Activated CD4-positive, alpha-beta T cell treated with anti-CD3 and anti-CD28 coated beads for 24 hours (primary cell): ENCODE data around the gene LIN9.

Experiments used
- DNase-seq, 2 donors: peaks; one replicate each; pipeline ENCODE4 v3.0.0-alpha.2; 2020; ENCODE audit warnings: low read depth in 2 of 2

The LIN9 gene

GRCh38 chr1:226320930-226321329, 12.0 kb upstream of the LIN9 start:
- no peak for DNase-seq

- DNase-seq, result no peak
Measured at GRCh38 chr1:226318471-226318870, 9.5 kb upstream of the LIN9 start.

DNA sequence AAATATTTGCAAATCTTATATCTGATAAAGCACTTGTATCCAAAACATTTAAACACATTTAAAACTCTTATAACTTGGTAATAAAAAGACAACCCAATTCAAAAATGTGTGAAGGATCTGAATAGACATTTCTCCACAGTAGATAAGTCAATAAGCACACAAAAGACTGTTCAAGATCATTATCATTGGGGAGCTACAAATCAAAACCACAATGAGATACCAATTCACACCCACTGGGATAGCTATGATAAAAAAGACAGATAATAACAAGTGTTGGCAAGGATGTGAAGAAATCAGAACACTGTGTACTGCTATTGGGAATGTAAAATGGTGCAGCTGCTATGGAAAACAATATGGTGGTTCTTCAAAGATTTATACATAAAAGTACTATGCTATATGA, 5.1 kb upstream of the LIN9 start:
- DNase-seq, result no peak

- no peak for DNase-seq
Measured at GRCh38 chr1:226312065-226312464, 3.1 kb upstream of the LIN9 start.

- DNase-seq, result no peak
Measured at GRCh38 chr1:226311376-226311775, 2.4 kb upstream of the LIN9 start.

DNA sequence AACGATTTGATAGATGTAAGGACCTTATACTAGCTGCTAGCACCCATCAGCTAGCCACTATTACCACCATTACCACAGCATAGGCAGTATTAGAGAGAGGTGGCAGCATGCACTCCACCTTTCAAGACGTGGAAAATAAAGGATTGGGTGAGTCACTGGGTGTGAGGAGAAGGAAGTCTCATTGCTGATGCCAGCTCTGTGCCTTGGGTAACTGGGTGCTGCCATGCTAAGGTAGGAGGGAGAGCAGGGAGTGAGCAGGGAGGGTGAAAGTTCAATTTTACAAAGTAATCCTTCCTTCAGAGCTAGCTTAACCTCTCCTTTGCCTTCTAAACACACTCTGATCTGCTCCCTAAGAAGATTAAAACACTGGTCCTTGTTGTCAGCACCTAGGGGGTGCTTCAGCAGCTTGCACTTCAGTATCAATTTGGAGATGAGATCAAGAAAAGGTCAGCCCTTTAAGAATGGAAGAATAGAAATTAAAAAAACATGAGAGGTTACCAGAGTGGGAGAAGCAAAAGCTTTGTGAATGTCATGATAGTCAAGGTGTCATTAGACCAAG, 1.8 kb upstream of the LIN9 start:
- DNase-seq, result no peak

GRCh38 chr1:226310245-226310540, 1.2 kb upstream of the LIN9 start:
- DNase-seq, result no peak

DNA sequence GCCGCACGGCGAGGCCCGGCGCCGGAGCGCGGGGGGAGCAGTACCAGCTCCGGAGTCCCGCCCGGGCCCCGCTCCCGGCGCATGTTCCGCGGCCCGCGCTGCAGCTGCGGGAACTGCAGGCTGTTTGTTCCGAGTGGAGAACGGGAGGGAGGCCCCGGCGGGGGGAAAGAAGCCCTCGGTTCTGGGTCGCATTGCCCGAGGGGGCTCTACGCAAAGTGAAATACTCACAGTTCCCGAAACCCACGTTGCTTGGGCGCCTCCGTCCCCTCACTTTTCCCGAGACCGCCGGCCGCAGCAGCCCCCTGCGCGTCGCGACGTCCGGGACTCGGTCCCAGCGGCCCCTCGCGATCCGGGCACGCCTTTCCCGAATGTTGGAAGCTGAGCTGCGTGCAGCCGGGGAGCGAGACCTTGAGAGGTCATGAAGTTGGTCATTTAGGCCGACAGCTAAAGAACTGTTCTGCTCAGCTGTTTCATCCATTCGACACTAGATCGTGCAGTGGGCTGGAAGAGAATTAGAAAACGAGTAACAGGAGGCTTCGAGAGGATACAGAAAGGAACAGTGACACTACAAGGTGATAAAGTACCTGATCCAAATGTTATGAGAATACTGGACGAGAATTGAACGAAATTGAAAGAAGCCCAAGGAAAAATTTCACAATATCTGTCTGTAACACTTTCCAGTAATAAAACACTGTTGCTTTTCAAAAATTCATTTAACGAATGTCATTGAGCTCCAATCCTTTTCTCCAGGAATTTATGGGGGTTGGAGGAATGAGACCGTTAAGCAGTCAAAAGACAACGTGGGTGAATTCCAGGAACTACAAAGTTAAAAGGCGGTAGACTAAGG, 657 bp upstream of the LIN9 start:
- peak in 1 of 2 donors; percentile 29 for DNase-seq

DNA sequence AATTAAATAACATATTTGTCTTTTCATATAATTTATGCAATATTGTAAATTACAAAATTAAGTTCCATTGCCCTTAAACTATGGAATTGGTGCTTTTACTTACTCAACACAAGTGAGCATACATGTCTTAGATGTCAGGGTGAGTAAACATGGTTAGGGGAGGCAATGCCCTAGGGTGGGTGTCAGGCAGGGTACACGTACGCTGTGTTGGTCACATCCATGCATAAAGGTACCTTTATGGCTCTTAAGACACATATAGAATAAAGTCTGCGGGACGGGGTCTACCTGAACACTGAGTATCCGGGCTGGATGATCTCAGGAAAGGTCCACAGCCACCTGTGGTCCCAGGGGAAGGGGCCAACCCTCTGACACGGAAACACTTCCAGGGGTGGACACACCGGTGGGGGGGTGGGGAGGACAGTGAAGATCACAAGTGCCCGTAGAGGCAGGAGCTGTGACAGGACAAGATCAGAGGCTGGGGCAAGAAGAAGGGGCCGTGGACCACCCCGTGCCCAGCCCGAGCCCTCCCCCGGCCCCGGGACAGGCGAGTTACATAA, 720 bp downstream of the LIN9 start:
- peak; percentile 11 to 22 for DNase-seq

- DNase-seq, result no peak
Measured at GRCh38 chr1:226306425-226306824, 2.5 kb downstream of the LIN9 start.

DNA sequence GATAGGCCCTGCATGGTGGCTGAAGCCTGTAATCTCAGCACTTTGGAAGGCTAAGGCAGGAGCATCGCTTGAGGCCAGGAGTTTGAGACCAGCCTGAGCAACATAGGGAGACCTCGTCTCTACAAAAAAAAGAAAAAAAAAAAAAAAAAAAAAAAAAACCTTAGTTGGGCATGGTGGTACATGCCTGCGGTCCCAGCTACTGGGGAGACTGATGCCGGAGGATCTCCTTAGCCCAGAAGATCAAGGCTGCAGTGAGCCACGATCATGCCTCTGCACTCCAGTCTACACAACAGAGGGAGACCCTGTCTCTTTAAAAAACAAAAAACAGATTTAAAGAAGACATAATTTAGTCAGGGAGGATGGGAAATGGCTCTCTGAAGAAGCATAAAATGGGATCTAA, 3.8 kb downstream of the LIN9 start:
- DNase-seq, result no peak

DNA sequence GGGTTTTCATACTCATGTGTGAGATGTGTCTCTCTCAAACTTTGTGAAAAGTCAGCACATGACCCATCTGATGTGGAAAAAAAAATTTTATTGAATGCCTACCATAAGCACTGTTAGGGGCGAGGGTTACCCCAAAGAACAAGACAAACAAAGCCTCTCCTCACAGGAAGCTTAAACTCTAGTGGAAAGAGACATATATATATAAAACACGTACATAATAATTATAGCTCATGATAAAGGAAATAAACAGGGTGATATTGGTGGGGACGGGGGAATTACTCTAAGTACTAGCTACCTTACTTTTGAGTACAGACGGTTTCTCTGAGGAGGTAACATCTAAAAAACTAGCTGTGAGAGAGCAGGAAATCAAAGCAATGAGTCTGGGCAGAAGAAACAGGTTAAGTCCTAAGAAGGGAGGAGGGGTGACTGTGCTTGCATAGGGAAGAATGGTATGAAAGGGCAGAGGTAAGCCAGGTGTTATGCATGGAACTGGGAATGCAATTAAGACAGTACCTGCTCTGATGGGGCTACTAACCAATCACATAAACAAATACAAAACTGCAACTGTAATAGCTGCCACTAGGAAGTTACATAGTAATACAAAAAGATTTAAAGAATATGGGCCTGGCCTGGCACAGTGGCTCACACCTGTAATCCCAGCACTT, 4.5 kb downstream of the LIN9 start:
- DNase-seq, result no peak

GRCh38 chr1:226302731-226303130, 6.2 kb downstream of the LIN9 start:
- DNase-seq, result no peak

DNA sequence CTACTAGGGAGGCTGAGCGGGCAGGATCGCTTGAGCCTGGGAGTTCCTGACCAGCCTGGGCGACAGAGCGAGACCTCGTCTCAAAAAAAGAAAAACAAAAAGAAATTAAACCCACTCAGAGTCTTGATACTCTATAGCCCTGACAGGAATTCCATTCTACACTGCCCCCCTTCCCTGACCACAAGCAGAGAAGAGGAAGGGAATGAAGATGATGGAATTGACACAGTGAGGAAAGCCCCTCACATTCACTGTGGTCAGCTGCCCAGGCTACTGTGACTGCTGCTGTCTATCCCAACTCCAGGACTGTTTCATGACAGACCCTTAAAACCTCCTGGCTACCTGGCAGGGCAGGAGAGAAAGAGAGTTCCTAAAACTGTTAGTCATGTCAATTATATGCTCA, 12.1 kb downstream of the LIN9 start:
- no peak for DNase-seq

DNA sequence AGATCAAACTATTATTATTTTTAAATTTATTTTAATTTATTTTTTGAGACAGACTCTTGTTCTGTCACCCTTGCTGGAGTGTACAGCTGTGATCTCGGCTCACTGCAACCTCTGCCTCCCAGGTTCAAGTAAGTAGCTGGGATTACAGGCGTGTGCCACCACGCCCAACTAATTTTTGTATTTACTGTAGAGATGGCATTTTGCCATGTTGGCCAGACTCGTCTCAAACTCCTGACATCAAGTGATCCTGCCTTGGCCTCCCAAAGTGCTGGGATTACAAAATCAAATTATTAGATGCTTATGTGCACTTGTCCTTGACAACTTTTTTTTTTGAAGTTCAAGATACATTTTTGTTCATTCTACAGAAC, 15.4 kb downstream of the LIN9 start:
- no peak for DNase-seq

DNA sequence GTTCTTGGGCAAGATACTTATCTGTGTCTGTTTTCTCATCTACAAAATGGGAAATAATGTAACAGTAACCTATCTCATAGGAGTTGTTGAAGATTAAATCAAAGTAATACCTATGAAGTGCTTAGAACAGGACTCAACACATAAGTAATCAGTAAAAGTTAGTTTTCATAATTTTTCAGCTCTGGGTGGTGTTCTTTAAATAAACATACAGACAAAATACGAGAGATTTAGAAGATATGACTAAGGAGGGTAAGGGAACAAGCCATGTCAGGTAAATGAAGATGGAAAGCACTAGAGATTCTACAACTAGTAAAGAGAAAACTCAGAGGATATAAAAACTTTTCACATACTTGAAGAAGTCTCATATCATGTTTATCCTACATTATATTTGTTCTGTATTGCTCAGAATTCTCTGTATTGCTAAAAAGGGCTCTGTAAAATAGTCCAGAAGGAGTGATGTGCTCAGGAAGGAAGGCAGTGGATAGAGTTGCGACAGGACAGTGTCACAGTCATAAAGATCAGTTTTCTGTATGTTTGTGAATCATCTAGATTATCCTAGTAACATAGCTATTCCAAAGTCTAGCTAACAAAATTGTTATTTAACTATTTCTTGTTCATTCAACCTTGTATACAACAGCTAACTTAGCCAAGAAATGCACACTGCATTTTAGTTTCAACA, 16.0 kb downstream of the LIN9 start:
- no peak for DNase-seq

DNA sequence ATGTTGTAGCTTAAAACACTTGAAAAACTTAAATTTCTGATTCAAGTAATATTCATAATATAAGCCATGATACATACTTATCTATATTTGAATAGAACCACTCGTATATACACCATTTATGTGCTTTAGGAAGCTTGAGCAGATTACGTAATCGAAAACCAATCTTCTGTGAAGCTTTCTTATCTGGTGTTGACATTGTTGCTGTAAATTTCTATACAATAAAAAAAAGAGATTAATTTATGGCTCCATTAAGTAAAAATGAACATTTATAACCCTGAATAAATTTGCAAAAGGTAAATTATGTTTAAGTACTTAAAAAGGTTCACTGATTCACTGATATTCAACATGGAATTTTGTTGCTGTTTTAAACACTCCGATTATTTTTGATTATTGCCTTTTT, 21.4 kb downstream of the LIN9 start:
- no peak for DNase-seq

- DNase-seq, result no peak
Measured at GRCh38 chr1:226281058-226281457, 27.9 kb downstream of the LIN9 start.

DNA sequence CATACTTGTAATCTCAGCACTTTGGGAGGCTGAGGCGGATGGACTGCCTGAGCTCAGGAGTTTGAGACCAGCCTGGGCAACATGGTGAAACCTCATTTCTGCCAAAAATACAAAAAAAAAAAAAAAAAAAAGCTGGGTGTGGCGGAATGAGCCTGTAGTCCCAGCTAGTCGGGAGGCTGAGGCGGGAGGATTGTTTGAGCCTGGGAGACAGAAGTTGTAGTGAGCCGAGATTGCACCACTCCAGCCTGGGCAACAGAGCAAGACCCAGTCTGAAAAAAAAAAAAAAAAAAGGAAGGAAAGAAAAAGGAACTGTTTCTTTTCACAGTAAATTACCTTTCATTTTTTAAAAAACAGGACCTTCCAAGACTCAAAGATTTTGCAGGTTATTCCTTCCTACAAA, 29.5 kb downstream of the LIN9 start:
- DNase-seq, result no peak

DNA sequence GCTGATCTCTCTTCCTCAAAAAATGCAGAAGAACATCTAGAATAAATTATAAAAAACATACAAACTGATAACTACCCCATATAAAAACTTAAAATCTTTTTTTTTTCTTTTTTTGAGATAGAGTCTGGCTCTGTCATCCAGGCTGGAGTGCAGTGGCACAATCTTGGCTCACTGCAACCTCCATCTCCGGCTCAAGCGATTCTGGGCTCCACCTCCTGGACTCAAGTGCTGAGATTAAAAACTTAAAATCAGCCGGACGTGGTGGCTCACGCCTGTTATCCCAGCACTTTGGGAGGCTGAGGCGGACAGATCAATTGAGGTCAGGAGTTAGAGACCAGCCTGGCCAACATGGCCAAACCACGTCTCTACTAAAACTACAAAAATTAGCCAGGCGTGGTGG, 31.1 kb downstream of the LIN9 start:
- DNase-seq, result no peak

- no peak for DNase-seq
Measured at GRCh38 chr1:226276987-226277386, 32.0 kb downstream of the LIN9 start.

DNA sequence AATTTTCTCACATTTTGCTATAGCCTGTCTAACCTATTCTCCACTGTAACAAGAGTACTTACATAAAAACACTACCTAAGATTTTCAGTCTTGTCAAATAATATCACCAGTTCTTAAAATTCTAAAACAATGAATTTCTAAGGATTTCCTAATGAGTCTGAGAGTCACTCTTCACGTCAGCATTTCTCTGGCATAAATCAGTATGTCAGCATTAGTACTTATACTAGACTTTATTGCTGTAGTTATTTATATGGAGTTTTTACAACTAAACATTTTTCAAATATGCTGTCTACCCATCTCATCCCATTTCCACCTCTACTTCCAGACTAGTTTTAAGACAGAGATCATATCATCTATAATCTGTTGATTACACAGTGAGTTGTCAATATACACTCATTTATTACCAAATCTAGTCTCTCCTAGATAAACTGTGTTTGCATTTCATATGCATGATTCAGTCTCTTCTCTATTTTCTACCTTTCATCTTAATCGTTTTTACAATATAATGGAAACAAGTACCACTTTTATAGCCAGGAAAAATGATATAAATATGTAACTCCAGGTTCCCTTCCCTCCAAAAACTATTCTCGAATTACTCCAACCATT, 32.8 kb downstream of the LIN9 start:
- no peak for DNase-seq
